HCT116 (cell line): Measurements from ENCODE around the gene LDLR. TPM values are rescaled to one million over a fixed set of nuclear protein-coding genes. Genes with fewer than 3 reads are reported as not detected.
A peak's percentile ranks its signal among the peaks of the same experiment; 100 is the strongest.

Source experiments
- ATAC-seq: fragments of 200-7000 bp; cut with Tn5 transposase; 2 replicates; pipeline ENCODE4 v1.9.1; 2020; ENCODE audit warnings: mild to moderate bottlenecking, moderate library complexity
- BruUV-seq: library from RNA; stranded (reverse); fragments of 400-500 nt; replicated peaks from 2 replicates; lab custom pipeline; 2021; lab: Mats Ljungman, UMichigan
- CTCF ChIA-PET: fragments of 300-600 bp; sonication (Branson Sonifier 250); formaldehyde crosslinking; loops from one replicate; lab custom pipeline; 2021; ENCODE audit warnings: antibody characterized with exemption; lab: Charles Lee
- POLR2A ChIA-PET: fragments of 300-600, 350-600 bp; sonication (Branson Sonifier 250); formaldehyde crosslinking; loops from one replicate; lab custom pipeline; 2021; ENCODE audit warnings: antibody characterized with exemption; lab: Charles Lee
- RAD21 ChIA-PET, 2 experiments: fragments of 300-600 bp; sonication (Branson Sonifier 250); formaldehyde crosslinking; loops; one replicate each; lab custom pipeline; 2023; ENCODE audit warnings: low total read pairs in 2 of 2; ENCODE audit not compliant: uncharacterized antibody in 2 of 2, unreplicated experiment in 2 of 2, low non-redundant PET in 1 of 2; lab: Charles Lee
- DNase-seq: peaks from one replicate; pipeline ENCODE4 v3.0.0-alpha.2; 2010; ENCODE audit warnings: low read depth, low spot score
- H2AFZ ChIP-seq: fragments of 200-600 bp; shearing (Covaris generic), sonication (generic); 2 replicates; pipeline ENCODE4 v1.6.1; 2017; ENCODE audit warnings: low read depth, mixed run types, mixed read lengths, antibody characterized with exemption, low read length; ENCODE audit not compliant: poor library complexity, severe bottlenecking
- H3K27ac ChIP-seq: 2 replicates; pipeline ENCODE4 v1.5.1; 2012; ENCODE audit warnings: low read depth, low read length
- H3K27me3 ChIP-seq: fragments of 200-600 bp; sonication (generic); 2 replicates; pipeline ENCODE4 v1.6.1; 2016; ENCODE audit warnings: mixed run types, low read length, mixed read lengths; ENCODE audit not compliant: insufficient read depth
- H3K36me3 ChIP-seq, 2 experiments: fragments of 200-500 bp in 1 of 2; fragments of 200-600 bp in 1 of 2; sonication (Bioruptor generic) in 1 of 2; sonication (generic) in 1 of 2; 2 replicates each; pipeline versions ENCODE4 v1.5.1 to v1.6.1; 2014 to 2016; ENCODE audit warnings: low read length in 2 of 2, inconsistent platforms in 1 of 2, mixed read lengths in 1 of 2, mixed run types in 1 of 2; ENCODE audit not compliant: insufficient read depth in 2 of 2, control insufficient read depth in 1 of 2
- H3K4me1 ChIP-seq, 2 experiments: fragments of 200-600 bp in 1 of 2; sonication (generic) in 1 of 2; 2 replicates each; pipeline versions ENCODE4 v1.5.1 to v1.6.1; 2012 to 2017; ENCODE audit warnings: low read length in 2 of 2, inconsistent platforms in 1 of 2, mild to moderate bottlenecking in 1 of 2, mixed read lengths in 1 of 2, mixed run types in 1 of 2, moderate library complexity in 1 of 2; ENCODE audit not compliant: insufficient read depth in 2 of 2, control insufficient read depth in 1 of 2
- H3K4me2 ChIP-seq: fragments of 200-600 bp; sonication (generic); 2 replicates; pipeline ENCODE4 v1.6.1; 2017; ENCODE audit warnings: mixed run types, low read length, mixed read lengths
- H3K4me3 ChIP-seq, 2 experiments: fragments of 200-600 bp in 1 of 2; sonication (generic) in 1 of 2; replicated peaks in 1 of 2; 2 replicates each; pipeline ENCODE4 v1.5.1; 2011 to 2016; ENCODE audit warnings: low read length in 2 of 2, control low read depth in 1 of 2, low read depth in 1 of 2, mild to moderate bottlenecking in 1 of 2, mixed read lengths in 1 of 2, mixed run types in 1 of 2
- H3K79me2 ChIP-seq: fragments of 200-600 bp; sonication (generic); 2 replicates; pipeline ENCODE4 v1.6.1; 2017; ENCODE audit warnings: mild to moderate bottlenecking, mixed run types, low read length, moderate library complexity, mixed read lengths; ENCODE audit not compliant: insufficient read depth
- H3K9ac ChIP-seq: fragments of 200-600 bp; sonication (generic); 2 replicates; pipeline ENCODE4 v1.6.1; 2016; ENCODE audit warnings: low read length, mixed read lengths
- H3K9me2 ChIP-seq: fragments of 200-600 bp; sonication (generic), shearing (Covaris generic); 2 replicates; pipeline ENCODE4 v1.6.1; 2017; ENCODE audit warnings: mixed run types, mild to moderate bottlenecking, moderate library complexity; ENCODE audit not compliant: insufficient read depth
- H3K9me3 ChIP-seq, 2 experiments: fragments of 200-500 bp in 1 of 2; fragments of 200-600 bp in 1 of 2; sonication (Bioruptor generic) in 1 of 2; sonication (generic) in 1 of 2; 2 replicates each; pipeline ENCODE4 v1.6.1; 2014 to 2017; ENCODE audit warnings: low read length in 2 of 2, mixed read lengths in 2 of 2, inconsistent platforms in 1 of 2, low read depth in 1 of 2, mild to moderate bottlenecking in 1 of 2, mixed run types in 1 of 2, moderate library complexity in 1 of 2; ENCODE audit not compliant: control insufficient read depth in 1 of 2, insufficient read depth in 1 of 2
- H4K20me1 ChIP-seq: fragments of 200-600 bp; sonication (generic), shearing (Covaris generic); 2 replicates; pipeline ENCODE4 v1.6.1; 2017; ENCODE audit warnings: mixed run types, mild to moderate bottlenecking, moderate library complexity; ENCODE audit not compliant: insufficient read depth
- CBX3 ChIP-seq: IDR thresholded peaks from 2 replicates; pipeline ENCODE4 v1.6.1; 2012; ENCODE audit warnings: low read depth
- CEBPB ChIP-seq: IDR thresholded peaks from 2 replicates; pipeline ENCODE4 v1.6.1; 2012; ENCODE audit warnings: low read depth
- EGR1 ChIP-seq: IDR thresholded peaks from 2 replicates; pipeline ENCODE4 v1.6.1; 2012; ENCODE audit warnings: low read depth
- EZH2 ChIP-seq: fragments of 200-600 bp; sonication (generic); IDR thresholded peaks from 2 replicates; pipeline ENCODE4 v1.6.1; 2017; ENCODE audit warnings: antibody characterized with exemption, mixed run types
- FOSL1 ChIP-seq: IDR thresholded peaks from 2 replicates; pipeline ENCODE4 v1.6.1; 2012; ENCODE audit warnings: low read depth
- JUND ChIP-seq: IDR thresholded peaks from 2 replicates; pipeline ENCODE4 v1.6.1; 2012
- POLR2A ChIP-seq: IDR thresholded peaks from 2 replicates; pipeline ENCODE4 v1.7.0; 2011; ENCODE audit warnings: borderline replicate concordance; ENCODE audit not compliant: insufficient read depth, insufficient read length; ENCODE audit errors: extremely low read depth
- RAD21 ChIP-seq: IDR thresholded peaks from 2 replicates; pipeline ENCODE4 v1.6.1; 2012; ENCODE audit warnings: low read depth, mild to moderate bottlenecking
- REST ChIP-seq: IDR thresholded peaks from 2 replicates; pipeline ENCODE4 v1.6.1; 2012; ENCODE audit warnings: low read depth
- SIN3A ChIP-seq: IDR thresholded peaks from 2 replicates; pipeline ENCODE4 v1.6.1; 2012; ENCODE audit warnings: low read depth
- SP1 ChIP-seq: IDR thresholded peaks from 2 replicates; pipeline ENCODE4 v1.6.1; 2012; ENCODE audit warnings: low read depth
- YY1 ChIP-seq: IDR thresholded peaks from 2 replicates; pipeline ENCODE4 v1.6.1; 2011; ENCODE audit warnings: low read length, low read depth, moderate library complexity, mild to moderate bottlenecking; ENCODE audit not compliant: insufficient replicate concordance; ENCODE audit errors: extremely low read depth
- ZFX ChIP-seq: fragments of 450-650 bp; IDR thresholded peaks from 2 replicates; pipeline ENCODE4 v1.6.1; 2017
- intact Hi-C: fragments of 100-400 bp; cut with micrococcal nuclease; formaldehyde crosslinking; loops from 2 replicates; pipeline ENCODE4 v1.10.0; 2022
- total RNA-seq: library from RNA; stranded (reverse); gene quantifications from one replicate; pipeline ENCODE4 v1.2.1, GENCODE V29; 2021; ENCODE audit not compliant: unreplicated experiment
- TF ChIP-seq, protein P1 (sequence below): IDR thresholded peaks from 2 replicates; pipeline ENCODE4 v1.6.1; 2012

The LDLR gene
- total RNA-seq, 1 experiment from 2014 or later = 92.4 TPM

GRCh38 chr19:11094520-11094894 lies 5.2 kb downstream of the LDLR start:
- RAD21 ChIA-PET = interaction anchor here (0.6 to 1.2 kb wide), 2 partner anchors 158 to 182 kb away, joined by 3 to 4 read pairs; no protein-coding TSS in a partner anchor
- no peaks in the 10 kb centered on the region for H3K9me2 ChIP-seq
- H3K79me2 ChIP-seq = peaks cover 97% of the 10 kb centered on the region
- H3K9ac ChIP-seq = peak overlapping the region; percentile 54
- ATAC-seq = peak; percentile 7; the same call in 1 of the 2 replicates
- peak overlapping the region; percentile 91 for H3K27ac ChIP-seq
- intact Hi-C loops = no loop called here
- peak overlapping the region; percentile 97 for H3K4me2 ChIP-seq
- no peaks in the 10 kb centered on the region for H4K20me1 ChIP-seq
- H3K27me3 ChIP-seq = no peaks in the 10 kb centered on the region
- H3K4me1 ChIP-seq = peaks cover 55 to 71% of the 10 kb centered on the region in 2 experiments
- no peak overlapping the region for H2AFZ ChIP-seq
- no peaks in the 10 kb centered on the region for H3K9me3 ChIP-seq
- no peak for TF ChIP-seq ZFX
- TF ChIP-seq JUND = no peak
- no peak for TF ChIP-seq RAD21
- no peak for TF ChIP-seq EGR1
- TF ChIP-seq, protein P1, sequence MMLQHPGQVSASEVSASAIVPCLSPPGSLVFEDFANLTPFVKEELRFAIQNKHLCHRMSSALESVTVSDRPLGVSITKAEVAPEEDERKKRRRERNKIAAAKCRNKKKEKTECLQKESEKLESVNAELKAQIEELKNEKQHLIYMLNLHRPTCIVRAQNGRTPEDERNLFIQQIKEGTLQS = no peak
- TF ChIP-seq SIN3A = no peak
- TF ChIP-seq EZH2 = no peak
- no peak for TF ChIP-seq CEBPB
- TF ChIP-seq CBX3 = no peak
- no peak for TF ChIP-seq POLR2A
- no peak for TF ChIP-seq YY1
- no peak for TF ChIP-seq SP1
- no peak for TF ChIP-seq FOSL1
- TF ChIP-seq REST = no peak
- TF ChIP-seq, all 23 proteins: peak for 0
- no peak for DNase-seq
- BruUV-seq = no TSS peak
- H3K4me3 ChIP-seq = peak overlapping the region; percentile 16 to 28
- CTCF ChIA-PET = interaction anchor here (1.0 to 1.4 kb wide), 4 partner anchors 32 to 158 kb away, joined by 3 to 4 read pairs (median 3); no protein-coding TSS in a partner anchor
- POLR2A ChIA-PET = interaction anchor here (0.6 to 1.3 kb wide), 5 partner anchors 9 to 155 kb away, joined by 3 to 6 read pairs (median 3); no protein-coding TSS in a partner anchor
- peaks cover 10 to 32% of the 10 kb centered on the region in 2 experiments; a peak in 2 of 4 replicates for H3K36me3 ChIP-seq
